Gastroesophageal sphincter (tissue), 4 donors: Measurements from ENCODE around the gene MIXL1. TPM values are rescaled to one million over a fixed set of nuclear protein-coding genes. Genes with fewer than 3 reads are reported as not detected.
"Not testable (repeated sequence)": the region's sequence is repeated elsewhere in the genome, so short reads cannot be mapped to it uniquely, and the experiment has no call there.

Source experiments
- ATAC-seq: fragments of 150-250 bp; one replicate; pipeline ENCODE4 v1.9.1; 2016; ENCODE audit warnings: mild to moderate bottlenecking, moderate library complexity
- H3K27ac ChIP-seq, 4 donors: fragments of 200-600 bp; sonication (generic) in 3 of 4; 1 replicate in 3 of 4; 2 replicates in 1 of 4; pipeline ENCODE4 v1.5.1; 2016 to 2019
- H3K27me3 ChIP-seq: fragments of 200-600 bp; sonication (generic); one replicate; pipeline ENCODE4 v1.5.1; 2019
- H3K36me3 ChIP-seq, 2 donors: fragments of 200-600 bp; sonication (generic); one replicate each; pipeline ENCODE4 v1.5.1; 2019; ENCODE audit warnings: control low read depth in 1 of 2
- H3K4me1 ChIP-seq, 3 donors: fragments of 200-600 bp; sonication (generic); 1 replicate in 2 of 3; 2 replicates in 1 of 3; pipeline ENCODE4 v1.5.1; 2016 to 2019; ENCODE audit warnings: control low read depth in 2 of 3
- H3K4me3 ChIP-seq, 2 donors: fragments of 200-600 bp; sonication (generic); one replicate each; pipeline ENCODE4 v1.5.1; 2019; ENCODE audit warnings: mild to moderate bottlenecking in 1 of 2, moderate library complexity in 1 of 2
- H3K9me3 ChIP-seq, 3 donors: fragments of 200-600 bp; sonication (generic); one replicate each; pipeline ENCODE4 v1.5.1; 2017 to 2019; ENCODE audit warnings: control low read depth in 2 of 3
- CTCF ChIP-seq, 4 experiments: fragments of 200-600 bp in 2 of 4; fragments of 450-650 bp in 2 of 4; sonication (generic) in 1 of 4; IDR thresholded peaks; one replicate each; pipeline ENCODE4 v1.5.1; 2017 to 2019; ENCODE audit warnings: antibody characterized with exemption in 4 of 4, mild to moderate bottlenecking in 2 of 4, moderate library complexity in 2 of 4
- EP300 ChIP-seq: sonication (generic); formaldehyde crosslinking; IDR thresholded peaks from one replicate; pipeline ENCODE4 v1.6.1; 2017; ENCODE audit warnings: antibody characterized with exemption, mild to moderate bottlenecking
- POLR2A ChIP-seq, 2 donors: fragments of 450-650 bp; IDR thresholded peaks; one replicate each; pipeline ENCODE4 v1.6.1; 2017; ENCODE audit warnings: antibody characterized with exemption in 2 of 2, mild to moderate bottlenecking in 2 of 2, moderate library complexity in 1 of 2
- POLR2AphosphoS5 ChIP-seq: sonication (generic); formaldehyde crosslinking; IDR thresholded peaks from one replicate; pipeline ENCODE4 v1.6.1; 2017; ENCODE audit warnings: antibody characterized with exemption
- WGBS, 2 donors: methylation state at CpG; one replicate each; pipeline ENCODE4 v1.1.5; 2018; ENCODE audit warnings: low coverage in 1 of 2; 5-methylcytosine and 5-hydroxymethylcytosine counted together
- total RNA-seq, 4 donors: library from RNA; depleted of rRNA; stranded (reverse); fragments of >200 nt; gene quantifications; one replicate each; pipeline ENCODE4 v1.1.0, GENCODE V29; 2016

MIXL1 gene
- total RNA-seq, 4 donors from 2014 or later = not detected

- H3K4me3 ChIP-seq = no peak overlapping the region
- no peaks in the 10 kb centered on the region for H3K4me1 ChIP-seq
- no peaks in the 10 kb centered on the region for H3K36me3 ChIP-seq
- 59 to 75% methylated on average over 4 to 5 of the region's 5 CpGs for WGBS, 2 donors
- no peak overlapping the region for H3K27ac ChIP-seq
- peaks cover 11% of the 10 kb centered on the region for H3K27me3 ChIP-seq
- no peak for ATAC-seq
- H3K9me3 ChIP-seq = no peaks in the 10 kb centered on the region
- TF ChIP-seq CTCF (IDR thresholded peaks at IDR 0.05) (no peak), EP300 (no peak), POLR2AphosphoS5 (no peak), POLR2A (IDR thresholded peaks at IDR 0.05) (no peak)
Observed at GRCh38 chr1:226201029-226201593, 22.4 kb upstream of the MIXL1 start.

- Histone ChIP-seq H3K4me3 (no peak overlapping the region), H3K36me3 (no peaks in the 10 kb centered on the region), H3K27me3 (peaks cover 11% of the 10 kb centered on the region), H3K27ac (no peak overlapping the region), H3K4me1 (no peaks in the 10 kb centered on the region), H3K9me3 (no peaks in the 10 kb centered on the region)
- TF ChIP-seq POLR2AphosphoS5 (no peak), CTCF (IDR thresholded peaks at IDR 0.05) (no peak), EP300 (no peak), POLR2A (IDR thresholded peaks at IDR 0.05) (no peak)
- no peak for ATAC-seq
- 88% methylated on average over 3 of the region's 3 CpGs; no CpG with 5 or more reads in 1 of the 2 donors for whole genome bisulfite sequencing, 2 donors
Observed at GRCh38 chr1:226202246-226202645, 21.2 kb upstream of the MIXL1 start.

DNA sequence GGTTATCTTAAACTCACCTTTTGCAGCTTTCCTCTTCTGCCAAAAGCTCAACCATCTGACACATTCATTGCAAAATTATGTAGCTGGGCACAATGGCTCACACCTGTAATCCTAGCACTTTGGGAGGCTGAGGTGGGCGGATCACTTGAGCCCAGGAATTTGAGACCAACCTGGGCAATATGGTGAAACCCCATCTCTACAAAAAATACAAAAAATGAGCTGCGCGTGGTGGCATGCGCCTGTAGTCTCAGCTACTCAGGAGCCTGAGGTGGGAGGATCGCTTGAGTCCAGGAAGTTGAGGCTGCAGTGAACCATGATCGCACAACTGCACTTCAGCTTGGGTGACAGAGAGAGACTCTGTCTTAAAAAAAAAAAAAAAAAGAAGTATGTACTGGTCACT, 20.8 kb upstream of the MIXL1 start:
- not testable (repeated sequence) for H3K9me3 ChIP-seq, ATAC-seq, H3K36me3 ChIP-seq, H3K27ac ChIP-seq, H3K4me3 ChIP-seq, H3K4me1 ChIP-seq
- 83 to 100% methylated on average over 5 to 6 of the region's 6 CpGs for whole genome bisulfite sequencing, 2 donors
- H3K27me3 ChIP-seq = peaks cover 11% of the 10 kb centered on the region

- TF ChIP-seq POLR2AphosphoS5 (no peak), EP300 (no peak), POLR2A (IDR thresholded peaks at IDR 0.05) (no peak), CTCF (IDR thresholded peaks at IDR 0.05) (no peak)
- ATAC-seq = no peak
- peaks cover 8% of the 10 kb centered on the region for H3K27me3 ChIP-seq
- 70 to 100% methylated on average over 1 of the region's 1 CpG for WGBS, 2 donors
- no peaks in the 10 kb centered on the region for H3K4me1 ChIP-seq
- no peak overlapping the region for H3K27ac ChIP-seq
- H3K4me3 ChIP-seq = no peak overlapping the region
- H3K36me3 ChIP-seq = no peaks in the 10 kb centered on the region
- H3K9me3 ChIP-seq = no peaks in the 10 kb centered on the region
Observed at GRCh38 chr1:226203240-226203639, 20.2 kb upstream of the MIXL1 start.

DNA sequence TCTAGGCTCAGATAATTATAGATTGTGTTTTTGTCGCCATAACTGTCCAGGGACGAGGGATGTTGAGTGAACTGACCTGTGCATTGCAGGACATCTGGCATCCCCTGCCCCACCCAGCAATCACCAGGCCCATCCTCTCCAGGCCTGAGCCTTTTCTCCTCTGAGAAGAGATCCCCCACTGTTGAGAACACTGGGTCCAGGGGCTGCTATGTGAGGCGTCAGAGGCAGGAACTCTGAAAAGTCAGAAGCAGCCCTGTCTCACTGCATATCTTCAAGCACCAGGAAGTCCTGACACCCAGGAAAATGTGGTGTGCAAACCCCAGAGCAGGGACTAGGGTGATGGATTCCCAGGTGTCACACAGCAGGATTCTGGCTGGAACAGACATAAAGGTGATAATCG, 19.8 kb upstream of the MIXL1 start:
- Histone ChIP-seq H3K27me3 (peaks cover 4% of the 10 kb centered on the region), H3K4me1 (no peaks in the 10 kb centered on the region), H3K36me3 (no peaks in the 10 kb centered on the region), H3K9me3 (no peaks in the 10 kb centered on the region), H3K27ac (no peak overlapping the region), H3K4me3 (no peak overlapping the region)
- ATAC-seq = no peak
- WGBS, 2 donors = 70 to 87% methylated on average over 2 to 3 of the region's 4 CpGs
- no peak for TF ChIP-seq EP300
- no peak for TF ChIP-seq POLR2AphosphoS5
- TF ChIP-seq POLR2A (IDR thresholded peaks at IDR 0.05) = no peak
- TF ChIP-seq CTCF (IDR thresholded peaks at IDR 0.05) = no peak
